ENCODE measurements around the gene GLRA1.
"Not testable (repeated sequence)": the region's sequence is repeated elsewhere in the genome, so short reads cannot be mapped to it uniquely, and the experiment has no call there.

GLRA1 gene

DNA sequence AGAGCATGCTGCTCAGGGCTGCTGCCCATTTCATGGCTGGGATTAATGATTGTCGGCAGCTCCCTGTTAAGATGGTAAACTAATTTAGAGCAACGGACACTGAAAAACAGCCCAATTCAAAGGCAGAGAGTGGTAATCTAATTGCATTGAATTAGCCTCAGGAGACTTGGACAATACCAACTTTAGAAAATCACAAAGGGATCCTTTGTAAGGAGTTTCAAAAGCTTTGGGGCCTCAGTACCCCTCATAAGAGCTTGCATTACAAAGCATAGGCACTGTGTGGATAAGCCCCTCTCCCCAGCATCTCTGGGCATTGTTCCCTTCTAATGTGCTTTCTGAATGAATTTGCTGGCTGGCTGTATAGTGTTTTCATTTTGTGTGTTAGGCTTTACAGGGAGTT, 6.7 kb downstream of the GLRA1 start:
- DNase-seq (ENCODE audit: low spot score): no peak

DNA sequence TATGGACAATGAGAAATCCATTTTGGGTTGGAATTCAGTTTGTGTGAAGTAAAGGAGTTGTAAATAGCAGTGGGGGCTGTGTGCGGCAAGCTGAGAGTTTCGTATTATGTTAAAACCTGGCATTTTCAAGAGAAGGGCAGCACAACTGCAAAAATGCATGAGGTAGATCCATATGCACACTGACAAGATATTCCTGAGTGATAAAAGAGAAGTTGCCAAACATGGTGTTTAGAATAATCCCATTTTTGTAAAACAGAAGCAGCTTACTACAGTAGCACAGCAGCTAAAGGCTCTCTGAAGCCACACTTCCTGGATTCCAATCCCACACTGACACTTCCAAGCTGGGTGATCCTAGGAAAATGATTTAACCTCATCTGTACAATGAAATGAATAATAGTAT, 11.2 kb downstream of the GLRA1 start:
- DNase-seq (ENCODE audit: low spot score): no peak

DNA sequence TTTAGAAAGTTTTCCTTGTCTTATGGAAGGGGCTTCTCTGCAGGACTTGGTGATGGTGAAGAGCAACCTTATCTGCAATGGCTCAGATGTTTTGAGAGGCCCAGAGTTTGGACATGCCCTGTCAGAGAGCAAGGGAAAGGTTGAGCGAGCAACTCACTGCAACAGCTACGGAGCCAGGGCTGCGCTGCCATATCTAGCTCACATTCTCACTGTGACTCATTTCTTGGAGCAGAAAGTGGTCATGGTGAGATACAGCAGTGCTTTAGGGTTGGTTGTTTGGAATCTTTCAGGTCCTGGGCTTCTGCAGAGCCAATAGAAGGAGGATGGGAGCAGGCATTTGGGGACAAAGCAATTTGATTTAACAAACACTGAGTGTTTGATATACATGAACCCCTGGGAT, 12.3 kb downstream of the GLRA1 start:
- no peak for DNase-seq (ENCODE audit: low spot score)

DNA sequence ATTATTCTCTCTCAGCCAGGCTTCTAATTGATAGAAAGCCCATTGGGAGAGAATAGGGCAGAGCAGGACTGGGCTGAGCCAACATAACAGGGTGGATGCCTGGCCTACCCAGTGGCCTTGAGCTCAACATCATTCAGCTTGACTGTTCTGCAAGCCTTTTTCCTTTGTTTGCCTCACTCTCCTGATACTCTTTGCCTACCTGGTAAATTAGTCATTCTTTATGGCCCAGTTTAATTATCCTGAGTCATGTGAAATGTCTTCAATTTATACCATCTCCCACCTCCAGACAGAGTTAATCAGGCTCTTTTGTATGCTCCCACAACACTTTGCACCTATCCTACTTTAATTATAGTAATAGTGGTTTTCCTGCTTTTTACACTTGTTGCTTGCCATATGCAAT, 13.6 kb downstream of the GLRA1 start:
- no peak for DNase-seq (ENCODE audit: low spot score)

DNA sequence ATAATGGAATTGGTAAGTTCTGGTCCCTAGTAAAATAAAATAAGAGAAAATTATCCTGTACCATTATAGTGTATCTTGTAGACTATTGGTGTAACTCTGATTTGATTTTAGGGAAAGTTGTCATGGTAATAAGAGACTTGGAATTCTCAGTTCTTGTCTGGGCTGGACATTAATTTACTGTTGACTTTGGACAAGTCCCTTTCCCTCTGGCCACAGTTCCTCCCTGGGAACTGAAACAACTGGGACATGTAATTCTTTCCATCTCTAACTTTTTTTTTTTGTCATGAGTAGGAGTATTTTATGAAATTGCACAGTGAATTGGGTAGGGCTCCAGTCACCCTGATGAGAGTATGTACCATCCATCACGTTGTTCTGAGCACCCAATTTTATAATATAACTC, 15.0 kb downstream of the GLRA1 start:
- no peak for DNase-seq (ENCODE audit: low spot score)

DNA sequence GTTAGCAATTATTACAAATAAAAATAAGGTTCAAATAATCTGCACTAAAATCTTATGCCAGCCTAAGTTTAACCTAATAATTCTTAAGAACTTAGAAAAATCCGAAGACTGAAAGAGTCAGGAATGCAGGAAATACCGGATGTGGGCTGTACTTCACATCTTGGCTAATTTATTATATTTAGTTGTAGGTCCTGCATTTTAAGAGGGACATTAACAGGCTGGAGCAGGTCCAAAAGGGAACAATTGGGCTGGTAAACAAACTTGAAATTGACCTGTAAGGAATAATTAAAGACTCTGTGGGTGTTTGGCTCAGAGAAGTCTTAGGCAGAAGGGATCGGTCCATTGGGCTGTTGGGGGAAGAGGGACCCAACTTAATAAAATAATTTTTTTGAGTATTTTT, 18.4 kb downstream of the GLRA1 start:
- DNase-seq (ENCODE audit: low spot score): no peak

DNA sequence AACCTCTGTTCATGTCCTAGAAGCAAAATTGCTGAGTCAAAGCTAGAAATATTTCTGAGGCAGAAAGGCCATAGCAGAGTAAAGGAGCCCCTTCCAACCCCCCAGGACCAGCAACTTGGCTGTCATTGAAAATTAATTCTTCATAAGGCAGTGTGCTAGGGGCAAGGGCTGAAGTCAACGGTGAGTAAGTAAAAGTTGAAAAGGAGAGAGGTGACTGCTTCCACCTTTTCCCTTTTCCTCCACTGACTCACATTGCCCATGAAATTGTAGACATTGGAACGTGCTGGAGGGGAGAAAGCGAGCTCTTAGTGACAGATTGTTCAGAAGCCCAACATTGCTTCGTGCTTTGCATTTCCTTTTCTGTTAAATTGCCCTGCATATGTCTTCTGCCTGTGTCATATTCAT, 19.1 kb downstream of the GLRA1 start:
- no peak for DNase-seq (ENCODE audit: low spot score)

DNA sequence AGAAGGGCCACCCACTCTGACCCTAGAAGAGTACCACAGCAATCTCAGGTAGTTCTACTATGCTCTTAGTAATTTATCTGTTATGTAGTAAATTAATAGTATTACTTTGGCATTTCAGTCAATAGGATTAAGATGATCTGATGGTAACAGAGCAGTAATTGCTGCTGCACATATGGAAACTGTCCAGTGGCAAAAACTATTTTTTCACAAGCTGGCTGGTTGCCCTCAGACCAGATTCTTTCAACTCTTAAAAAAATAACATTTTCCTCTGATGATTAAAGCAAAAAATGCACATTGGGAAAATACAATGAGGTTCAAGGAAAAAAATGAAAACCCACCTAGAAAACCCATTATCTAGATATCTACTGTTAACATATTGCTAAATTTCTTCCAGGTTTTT, 19.7 kb downstream of the GLRA1 start:
- DNase-seq (ENCODE audit: low spot score): no peak

DNA sequence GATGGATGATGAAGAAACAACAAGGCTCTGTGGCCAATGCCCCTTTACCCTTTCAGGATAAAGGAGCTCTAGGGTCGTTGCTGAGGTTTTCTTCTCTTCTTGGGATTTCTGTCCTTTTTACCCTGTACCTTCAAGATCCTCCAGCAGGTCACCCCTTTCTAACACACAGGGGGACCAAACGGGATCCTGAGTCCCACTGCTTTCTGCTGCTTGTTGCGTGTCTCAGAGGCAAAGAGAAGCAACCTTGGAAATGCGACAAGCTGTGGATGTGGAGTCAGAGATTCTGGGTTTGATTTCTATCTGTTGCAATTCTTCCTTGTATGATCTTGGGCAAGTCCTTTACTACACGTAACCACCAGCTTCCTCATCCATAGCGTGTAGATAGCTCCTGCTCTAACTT, 20.5 kb downstream of the GLRA1 start:
- no peak for DNase-seq (ENCODE audit: low spot score)

DNA sequence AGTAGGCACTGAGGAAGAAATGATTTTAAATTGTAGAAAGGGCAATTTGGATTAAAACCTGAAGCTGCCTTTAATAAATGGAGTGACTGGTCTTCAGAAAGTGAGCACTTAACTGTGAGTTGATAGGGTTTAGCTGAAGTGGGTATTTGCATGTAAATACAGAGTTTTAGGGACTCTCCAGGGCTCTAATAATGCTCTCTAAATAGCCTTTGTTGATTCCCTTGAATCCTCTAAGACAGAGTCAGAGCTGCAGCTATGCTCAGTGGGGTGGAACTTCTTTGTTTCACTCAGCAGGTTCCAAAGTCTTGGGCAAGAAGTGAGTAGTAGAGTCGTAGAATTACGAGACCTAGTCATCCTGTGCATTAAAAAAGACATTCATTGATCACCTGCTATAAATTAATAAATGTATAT, 21.4 kb downstream of the GLRA1 start:
- DNase-seq (ENCODE audit: low spot score): no peak

DNA sequence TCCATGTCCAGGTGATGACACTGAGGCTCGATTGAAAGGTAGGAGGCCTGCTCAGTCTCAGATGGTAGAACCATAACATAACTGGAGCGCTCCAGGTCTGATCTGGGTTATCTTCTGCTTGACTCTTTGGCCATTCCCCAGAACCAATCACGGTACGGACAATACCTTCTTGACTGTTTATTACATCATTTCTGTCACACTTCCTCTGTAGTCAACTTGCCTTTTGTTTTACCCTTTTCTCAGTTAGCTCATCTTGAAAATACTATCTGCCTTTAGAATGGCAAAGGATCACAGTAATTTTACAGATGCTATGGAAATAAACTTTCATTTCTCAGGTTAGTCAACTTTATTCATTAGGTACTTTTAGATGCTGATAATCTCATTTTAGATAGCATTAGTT, 22.4 kb downstream of the GLRA1 start:
- DNase-seq (ENCODE audit: low spot score): no peak

DNA sequence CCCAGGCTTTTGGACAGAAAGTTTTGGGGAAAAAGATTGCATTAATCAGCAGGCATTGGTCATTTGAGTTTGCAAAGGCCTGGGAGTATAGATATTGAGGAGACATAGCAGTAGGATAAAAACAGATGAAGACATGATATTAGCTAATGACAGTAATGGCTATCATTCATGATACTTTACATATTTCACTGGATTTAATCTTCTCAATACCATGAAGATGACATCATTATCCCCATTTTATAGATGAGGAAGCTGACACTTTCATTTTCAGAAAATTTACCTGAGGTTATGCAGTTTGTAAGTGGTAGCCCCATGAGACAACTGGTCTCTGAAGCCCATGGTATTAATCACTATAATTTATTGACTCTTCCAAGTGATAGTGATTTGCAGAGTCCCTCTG, 23.0 kb downstream of the GLRA1 start:
- DNase-seq (ENCODE audit: low spot score): no peak

DNA sequence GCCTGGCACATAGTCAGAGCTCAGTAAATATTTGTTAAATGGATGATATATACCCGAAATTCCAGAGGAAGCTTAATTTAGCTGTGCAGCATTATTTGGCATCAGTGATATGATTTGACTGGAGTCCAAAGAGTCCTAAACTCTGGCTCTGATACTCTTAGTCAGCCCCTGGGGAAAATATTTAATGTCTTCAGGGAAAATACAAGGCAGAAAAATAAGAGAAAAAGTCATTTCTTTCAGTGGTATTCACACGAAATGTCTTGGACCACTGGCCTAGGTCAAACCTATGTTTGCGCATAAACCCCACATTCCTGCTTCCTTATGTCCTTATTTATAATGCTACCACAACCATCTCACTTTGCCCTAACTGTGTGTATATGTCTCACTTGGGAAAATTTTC, 23.8 kb downstream of the GLRA1 start:
- DNase-seq (ENCODE audit: low spot score): no peak

DNA sequence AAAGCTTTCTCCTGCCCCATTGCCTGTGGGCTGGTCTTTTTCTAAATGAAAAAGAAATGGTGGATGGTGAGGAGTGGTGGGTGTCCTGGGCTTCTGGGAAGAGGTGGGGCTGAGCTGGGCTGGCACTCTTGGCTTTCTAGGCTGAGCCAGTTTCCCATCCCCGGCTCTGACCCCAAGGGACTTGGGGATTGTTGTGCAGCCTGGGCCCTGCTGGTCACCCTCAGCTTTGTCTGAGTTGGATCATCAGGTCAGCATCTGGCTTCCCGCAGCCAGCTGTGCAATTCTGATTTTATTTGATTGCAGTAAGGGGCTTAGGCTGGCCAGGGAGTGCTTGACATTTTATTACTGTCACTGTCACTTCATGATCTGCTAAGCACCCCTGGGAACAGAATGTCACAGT, 25.3 kb downstream of the GLRA1 start:
- DNase-seq (ENCODE audit: low spot score): no peak

DNA sequence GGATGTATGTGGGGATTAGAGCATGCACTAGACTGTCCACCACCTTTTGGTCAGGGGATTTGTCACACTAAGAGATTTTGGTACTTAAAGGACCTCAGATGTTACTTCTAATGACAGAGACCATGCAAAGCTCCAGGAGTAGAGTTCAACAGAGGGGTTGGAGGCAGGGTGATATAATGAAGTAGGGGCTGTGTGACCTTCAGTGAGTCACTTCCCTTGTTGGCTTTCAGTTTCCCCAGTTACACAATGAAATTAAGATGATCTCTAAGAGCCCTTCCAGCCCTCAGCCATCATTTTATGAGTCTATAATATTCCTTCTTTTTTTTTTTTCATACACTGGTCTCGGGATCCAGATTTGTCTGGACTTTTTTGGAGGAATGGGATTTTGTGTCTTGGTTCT, 26.8 kb downstream of the GLRA1 start:
- no peak for DNase-seq (ENCODE audit: low spot score)

DNA sequence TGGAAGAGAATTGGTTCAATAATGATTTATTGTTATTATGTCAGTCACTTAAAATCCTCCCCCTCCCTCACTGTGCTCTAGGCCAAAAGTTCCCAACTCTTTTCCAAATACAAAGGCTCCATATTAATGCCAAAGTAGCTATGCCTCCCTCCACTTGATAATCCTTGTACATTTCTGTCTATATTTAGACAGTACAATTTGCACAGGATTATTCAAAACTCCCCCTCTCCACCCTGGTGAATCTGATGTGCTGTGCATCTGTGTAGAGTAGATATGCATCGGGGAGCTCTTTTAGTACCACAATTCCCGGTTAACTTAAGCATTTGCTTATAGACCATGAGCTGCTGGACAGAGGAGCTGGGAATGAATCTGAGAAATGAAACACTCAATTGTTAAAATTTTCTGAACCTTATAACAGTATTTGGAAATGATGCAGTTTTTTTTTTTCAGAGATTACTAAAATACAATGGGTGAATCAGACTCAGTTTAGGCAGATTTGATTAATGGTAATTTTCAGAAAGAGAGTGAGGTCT, 27.6 kb downstream of the GLRA1 start:
- DNase-seq (ENCODE audit: low spot score): no peak

DNA sequence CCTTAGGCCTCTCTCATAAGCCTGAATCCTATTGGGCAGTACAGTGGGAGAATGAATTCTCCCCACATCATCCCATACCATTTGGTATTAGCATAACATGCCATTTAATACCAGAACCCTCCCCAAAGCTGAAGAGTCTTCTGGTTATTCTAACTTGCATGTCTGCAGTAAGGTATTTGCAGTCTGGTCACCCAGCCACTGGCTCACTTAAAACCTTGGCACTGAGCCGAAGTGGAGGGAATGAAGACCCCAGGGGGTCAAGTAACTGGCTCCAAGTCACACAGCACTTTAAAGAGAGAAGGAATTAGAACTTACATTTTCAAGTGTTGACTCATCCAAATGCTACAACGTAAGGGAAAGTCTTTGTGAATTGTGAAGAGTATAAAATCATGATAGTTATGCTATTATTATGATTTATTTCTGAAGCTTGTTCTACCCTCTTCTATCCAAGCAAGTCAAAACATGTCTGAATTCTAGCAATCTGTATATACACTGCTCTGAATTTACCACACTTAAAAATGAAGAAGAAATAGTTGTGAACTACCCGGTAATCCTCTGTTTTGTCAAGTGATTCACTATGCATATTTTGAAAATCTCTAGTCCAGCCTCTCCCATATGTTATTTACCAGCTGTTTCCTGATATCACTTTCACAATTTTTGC, 28.5 kb downstream of the GLRA1 start:
- DNase-seq (ENCODE audit: low spot score): no peak

DNA sequence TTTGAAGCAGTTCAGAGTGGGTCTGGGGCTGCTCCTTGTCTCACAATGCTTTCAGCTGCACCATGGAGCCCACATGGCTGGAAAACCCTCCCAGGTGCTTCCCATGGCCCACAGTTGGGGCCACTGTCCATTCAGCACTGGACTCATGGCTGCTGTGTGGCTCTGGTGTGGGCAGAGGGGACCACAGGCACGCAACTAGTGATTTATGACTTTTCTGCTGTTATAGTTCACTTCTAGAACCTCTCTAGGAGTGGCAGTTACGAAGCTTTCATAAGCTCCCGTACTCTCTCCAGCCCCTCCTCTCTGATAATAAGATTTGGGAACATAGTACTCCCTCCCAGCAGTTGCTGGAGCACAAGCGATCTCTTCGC, 29.0 kb downstream of the GLRA1 start:
- DNase-seq (ENCODE audit: low spot score): no peak

DNA sequence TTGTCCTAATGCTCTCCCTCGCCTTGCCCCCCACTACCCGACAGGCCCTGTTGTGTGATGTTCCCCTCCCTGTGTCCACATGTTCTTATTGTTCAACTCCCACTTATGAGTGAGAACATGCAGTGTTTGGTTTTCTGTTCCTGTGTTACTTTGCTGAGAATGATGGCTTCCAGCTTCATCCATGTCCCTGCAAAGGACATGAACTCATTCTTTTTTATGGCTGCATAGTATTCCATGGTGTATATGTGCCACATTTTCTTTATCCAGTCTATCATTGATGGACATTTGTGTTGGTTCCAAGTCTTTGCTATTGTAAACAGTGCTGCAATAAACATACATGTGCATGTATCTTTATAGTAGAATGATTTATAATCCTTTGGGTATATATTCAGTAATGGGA, 31.2 kb downstream of the GLRA1 start:
- DNase-seq (ENCODE audit: low spot score): not testable (repeated sequence)

DNA sequence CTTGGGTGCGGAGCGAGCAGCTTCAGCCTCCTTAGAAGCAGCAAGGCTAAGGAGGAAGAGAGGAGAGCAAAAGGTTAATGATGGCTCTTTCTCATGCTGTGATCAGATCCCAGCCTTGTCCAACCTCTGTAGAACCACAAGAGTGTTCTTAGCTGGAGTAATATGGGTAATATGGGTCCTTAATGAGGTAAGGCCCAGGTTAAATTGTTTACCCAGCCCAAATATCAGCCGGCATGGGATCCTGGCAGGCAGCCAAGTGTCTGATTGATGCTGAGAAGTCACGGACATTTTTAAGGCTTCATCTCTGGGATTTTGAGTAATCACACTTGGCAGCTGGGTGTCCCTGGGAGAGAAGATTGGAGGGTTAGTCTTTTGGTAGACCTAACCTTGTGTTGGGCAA, 32.3 kb downstream of the GLRA1 start:
- no peak for DNase-seq (ENCODE audit: low spot score)

DNA sequence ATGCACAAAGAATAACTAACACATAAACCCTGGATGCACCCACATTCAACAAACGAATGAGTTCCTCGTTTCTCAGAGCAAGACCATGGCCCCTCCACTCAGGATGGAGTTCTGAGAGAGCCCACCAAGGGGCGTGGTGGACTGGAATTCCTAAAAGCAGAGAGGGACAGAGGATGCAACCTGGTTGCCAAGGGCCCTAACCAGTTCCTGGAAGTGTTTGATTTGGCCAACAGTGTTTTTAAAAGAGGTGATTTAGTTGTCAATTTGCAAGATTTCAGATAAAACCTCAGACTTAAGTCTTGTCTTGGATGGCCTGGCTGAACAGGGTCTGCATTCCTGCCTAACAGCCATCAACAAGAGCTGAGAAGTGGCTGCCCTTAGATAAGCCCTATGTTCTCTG, 34.4 kb downstream of the GLRA1 start:
- no peak for DNase-seq (ENCODE audit: low spot score)

DNA sequence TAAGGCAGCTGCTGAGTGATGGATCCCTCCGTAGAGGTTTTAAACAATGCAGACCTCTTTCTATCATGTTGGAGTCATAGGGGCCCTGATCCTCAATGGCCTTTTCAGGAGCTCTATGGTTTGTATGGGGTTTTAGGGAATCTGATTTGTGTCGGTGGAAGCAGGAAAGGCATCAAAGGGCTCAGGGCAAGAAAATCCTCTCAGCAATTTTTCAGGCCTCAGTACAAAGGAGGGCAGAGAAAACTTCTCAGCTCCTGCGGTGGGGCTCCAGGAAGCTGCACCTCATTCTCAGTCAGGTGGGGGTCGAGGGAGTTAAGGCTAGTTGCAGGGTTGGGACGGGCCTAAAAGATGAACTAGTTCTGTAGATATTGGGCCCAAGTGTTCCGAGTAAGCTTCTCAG, 35.0 kb downstream of the GLRA1 start:
- no peak for DNase-seq (ENCODE audit: low spot score)

DNA sequence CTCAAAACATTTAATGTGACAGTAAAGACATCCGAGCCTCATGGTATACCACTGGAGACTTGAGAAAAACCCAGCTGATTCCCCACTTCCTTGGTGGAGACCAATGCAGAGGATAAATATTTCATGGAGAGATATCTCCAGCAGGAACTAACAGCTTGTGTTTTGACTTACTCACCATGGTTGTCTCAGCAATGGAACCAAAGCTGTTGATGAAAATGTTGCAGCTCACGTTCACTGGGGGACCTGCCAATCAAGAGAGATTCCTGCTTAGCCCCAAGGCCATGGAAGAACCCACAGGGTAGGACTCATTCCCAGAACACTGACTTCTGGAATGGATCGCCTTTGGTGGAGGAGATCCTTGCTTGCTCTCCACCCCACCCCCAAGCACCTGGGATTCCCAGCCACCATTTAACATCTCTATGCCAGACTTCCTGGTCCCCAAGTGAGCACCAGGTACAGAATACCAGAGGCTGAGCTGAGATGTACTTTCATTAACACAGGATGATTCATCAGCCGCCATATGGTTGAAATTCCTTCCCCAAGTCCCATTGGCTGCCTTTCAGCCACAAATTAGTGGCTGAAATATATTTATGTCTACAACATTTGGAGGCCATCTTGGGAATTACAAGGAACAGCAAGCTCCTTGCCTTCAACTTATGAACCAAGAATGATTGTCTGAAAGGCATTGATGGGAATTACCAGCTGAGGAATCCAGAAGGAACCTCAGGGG, 37.9 kb downstream of the GLRA1 start:
- no peak for DNase-seq (ENCODE audit: low spot score)
